Measurements from ENCODE around the gene CNRIP1. TPM values are rescaled to one million over a fixed set of nuclear protein-coding genes. Genes with fewer than 3 reads are reported as not detected.

CNRIP1 gene
- total RNA-seq, 1 donor from 2014 or later = 8.0 TPM

DNA sequence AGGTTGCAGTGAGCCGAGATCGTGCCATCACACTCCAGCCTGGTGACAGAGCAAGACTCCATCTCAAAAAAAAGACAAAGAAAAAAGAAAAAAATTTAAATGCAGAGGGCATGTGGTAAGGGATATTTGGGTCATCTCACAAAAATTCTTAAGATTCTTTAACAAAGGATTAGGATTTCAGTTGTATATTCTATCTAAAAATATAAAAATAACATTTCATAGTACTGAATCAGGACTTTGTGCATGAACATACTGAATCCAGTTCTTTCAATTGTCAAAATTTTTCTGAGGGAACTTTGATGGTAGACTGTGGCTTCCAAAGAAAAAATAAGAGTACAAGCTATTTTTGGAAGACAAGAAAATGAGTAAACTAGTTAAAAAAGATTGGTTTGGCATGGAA is 60.9 kb downstream of the CNRIP1 start:
- H3K4me3 ChIP-seq = no peak overlapping the region
- TF ChIP-seq, protein P1, sequence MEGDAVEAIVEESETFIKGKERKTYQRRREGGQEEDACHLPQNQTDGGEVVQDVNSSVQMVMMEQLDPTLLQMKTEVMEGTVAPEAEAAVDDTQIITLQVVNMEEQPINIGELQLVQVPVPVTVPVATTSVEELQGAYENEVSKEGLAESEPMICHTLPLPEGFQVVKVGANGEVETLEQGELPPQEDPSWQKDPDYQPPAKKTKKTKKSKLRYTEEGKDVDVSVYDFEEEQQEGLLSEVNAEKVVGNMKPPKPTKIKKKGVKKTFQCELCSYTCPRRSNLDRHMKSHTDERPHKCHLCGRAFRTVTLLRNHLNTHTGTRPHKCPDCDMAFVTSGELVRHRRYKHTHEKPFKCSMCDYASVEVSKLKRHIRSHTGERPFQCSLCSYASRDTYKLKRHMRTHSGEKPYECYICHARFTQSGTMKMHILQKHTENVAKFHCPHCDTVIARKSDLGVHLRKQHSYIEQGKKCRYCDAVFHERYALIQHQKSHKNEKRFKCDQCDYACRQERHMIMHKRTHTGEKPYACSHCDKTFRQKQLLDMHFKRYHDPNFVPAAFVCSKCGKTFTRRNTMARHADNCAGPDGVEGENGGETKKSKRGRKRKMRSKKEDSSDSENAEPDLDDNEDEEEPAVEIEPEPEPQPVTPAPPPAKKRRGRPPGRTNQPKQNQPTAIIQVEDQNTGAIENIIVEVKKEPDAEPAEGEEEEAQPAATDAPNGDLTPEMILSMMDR (IDR thresholded peaks at IDR 0.05; ENCODE audit: borderline replicate concordance) = no peak
- no peak overlapping the region for H3K27ac ChIP-seq (replicated peaks)
- H3K4me1 ChIP-seq = peaks cover 11% of the 10 kb centered on the region
- no peaks in the 10 kb centered on the region for H3K36me3 ChIP-seq
- no peak for DNase-seq
- H3K9me3 ChIP-seq (replicated peaks) = no peaks in the 10 kb centered on the region
- no peaks in the 10 kb centered on the region for H3K27me3 ChIP-seq (ENCODE audit: low read depth)
- intact Hi-C loops (cut with micrococcal nuclease) = no loop called here

DNA sequence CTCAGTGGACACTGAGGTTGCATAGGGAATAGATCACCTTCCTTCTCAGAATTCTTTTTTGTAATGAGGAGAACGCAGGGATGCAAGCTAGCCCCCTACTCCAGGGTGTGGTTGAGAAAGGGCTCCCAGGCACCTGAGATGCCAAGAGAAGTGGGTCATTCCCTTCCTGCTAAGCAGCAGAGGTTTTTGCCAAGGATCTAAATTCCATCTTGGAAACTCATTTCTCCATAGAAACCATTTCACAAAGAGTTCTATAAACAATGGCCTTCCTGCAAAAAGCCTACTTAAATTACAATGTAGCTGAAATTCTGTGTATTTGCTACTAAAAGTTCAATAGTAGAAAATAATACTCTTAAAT is 63.7 kb downstream of the CNRIP1 start:
- no peaks in the 10 kb centered on the region for H3K27me3 ChIP-seq (ENCODE audit: low read depth)
- TF ChIP-seq, protein P1 (IDR thresholded peaks at IDR 0.05; ENCODE audit: borderline replicate concordance) = no peak
- intact Hi-C loops (cut with micrococcal nuclease) = no loop called here
- peaks cover 20% of the 10 kb centered on the region for H3K4me1 ChIP-seq
- H3K27ac ChIP-seq (replicated peaks) = peak overlapping the region; percentile 12
- H3K9me3 ChIP-seq (replicated peaks) = no peaks in the 10 kb centered on the region
- no peaks in the 10 kb centered on the region for H3K36me3 ChIP-seq
- H3K4me3 ChIP-seq = no peak overlapping the region
- no peak for DNase-seq

DNA sequence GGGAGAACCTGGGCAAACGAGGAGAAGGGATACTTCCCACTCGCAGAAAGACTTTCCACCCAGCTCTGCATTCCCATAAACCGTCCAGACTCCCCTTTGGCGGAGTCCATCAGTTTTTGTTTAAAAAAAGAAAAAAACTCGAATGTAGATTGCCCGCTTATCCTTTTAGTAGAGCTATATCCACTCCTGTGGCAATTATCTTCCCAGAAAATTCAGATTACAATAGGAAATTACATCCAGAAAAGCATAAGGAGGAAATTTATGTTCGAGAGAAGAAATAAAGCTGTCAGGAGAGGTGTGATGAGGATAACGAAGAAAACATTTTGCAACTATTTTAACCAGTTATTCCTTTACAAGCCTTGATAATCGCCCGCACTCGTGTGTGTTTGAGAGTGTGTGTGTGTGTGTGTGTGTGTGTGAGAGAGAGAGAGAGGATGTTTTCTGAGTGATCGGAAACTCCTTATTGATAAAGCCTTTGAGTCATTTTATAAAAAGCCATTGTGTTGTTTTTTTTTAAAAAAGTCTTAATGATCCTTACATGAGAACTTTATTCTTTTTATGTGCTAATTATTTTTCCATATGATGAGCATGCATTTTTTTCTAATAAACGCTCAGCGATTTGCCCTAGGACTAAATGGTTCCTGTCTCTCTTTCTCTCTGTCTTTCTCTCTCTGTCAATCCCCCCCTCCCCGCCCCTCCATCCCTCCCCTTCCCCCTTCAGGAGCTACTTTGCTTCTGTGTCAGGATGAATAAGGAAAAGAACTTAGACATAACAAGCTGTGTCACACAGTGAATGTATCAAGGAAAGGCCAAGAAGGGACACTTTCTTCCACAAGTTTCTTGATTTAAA is 66.3 kb downstream of the CNRIP1 start:
- H3K9me3 ChIP-seq (replicated peaks) = no peaks in the 10 kb centered on the region
- H3K27me3 ChIP-seq (ENCODE audit: low read depth) = no peaks in the 10 kb centered on the region
- intact Hi-C loops (cut with micrococcal nuclease) = no loop called here
- peak overlapping the region; percentile 97 for H3K27ac ChIP-seq (replicated peaks)
- peak overlapping the region; percentile 85 for H3K4me3 ChIP-seq
- peaks cover 46% of the 10 kb centered on the region for H3K4me1 ChIP-seq
- H3K36me3 ChIP-seq = no peaks in the 10 kb centered on the region
- TF ChIP-seq, protein P1 (IDR thresholded peaks at IDR 0.05; ENCODE audit: borderline replicate concordance) = no peak
- no peak for DNase-seq

DNA sequence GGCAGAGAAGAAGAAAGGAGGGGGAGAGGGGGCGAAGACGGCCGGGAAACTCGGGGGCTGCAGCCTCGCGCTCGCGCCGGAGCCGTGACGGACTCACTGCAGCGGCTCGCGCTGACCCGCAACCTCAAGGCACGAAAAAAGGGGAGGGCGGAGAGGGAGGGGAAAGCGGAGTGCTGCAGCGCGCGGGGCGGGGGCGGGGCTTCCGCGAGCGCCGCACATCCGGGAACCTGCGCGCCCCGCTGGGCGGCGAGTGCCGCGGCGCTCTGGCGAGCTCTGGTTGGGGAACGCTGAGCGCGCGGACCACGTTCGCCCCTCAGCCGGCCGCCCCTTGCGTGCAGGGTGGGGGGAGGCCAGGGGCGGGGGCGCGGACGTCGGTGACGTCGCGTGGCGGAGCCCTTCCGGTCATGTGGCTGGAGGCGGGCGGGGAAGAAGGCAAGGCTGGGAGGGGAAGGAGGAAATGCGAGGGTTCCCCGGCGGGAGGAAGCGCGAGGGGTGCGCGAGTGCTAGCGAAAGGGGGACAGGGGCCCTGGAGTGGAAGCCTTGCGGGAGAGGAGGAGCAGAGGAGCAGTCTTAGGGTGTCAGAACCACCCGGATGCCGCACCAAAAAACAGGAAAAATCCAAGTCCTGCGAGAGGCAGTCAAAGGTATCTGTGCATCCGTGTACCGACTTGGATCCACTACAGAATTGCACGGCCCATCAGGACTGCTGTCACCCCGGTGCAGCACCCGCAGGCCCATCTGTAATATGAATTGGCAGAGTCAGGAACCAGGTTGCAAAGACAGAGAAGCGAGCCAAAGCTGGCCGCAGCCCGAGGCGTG is 67.1 kb downstream of the CNRIP1 start, which contains the start of gene PPP3R1:
TSS of gene PPP3R1 (minus strand) at position 133 of the 819 bp plus-strand sequence. CDS start 405 bp downstream, outside the sequence.
- TF ChIP-seq, protein P1 (IDR thresholded peaks at IDR 0.05; ENCODE audit: borderline replicate concordance) = no peak
- Histone ChIP-seq H3K36me3 (no peaks in the 10 kb centered on the region), H3K27ac (replicated peaks) (peak within 1 kb of the TSS; percentile 97), H3K4me1 (peaks cover 54% of the 10 kb centered on the region), H3K4me3 (peak within 1 kb of the TSS; percentile 85), H3K9me3 (replicated peaks) (no peaks in the 10 kb centered on the region), H3K27me3 (ENCODE audit: low read depth) (no peaks in the 10 kb centered on the region)
- intact Hi-C loops (cut with micrococcal nuclease) = no loop called here
- DNase-seq = peak; percentile 96

DNA sequence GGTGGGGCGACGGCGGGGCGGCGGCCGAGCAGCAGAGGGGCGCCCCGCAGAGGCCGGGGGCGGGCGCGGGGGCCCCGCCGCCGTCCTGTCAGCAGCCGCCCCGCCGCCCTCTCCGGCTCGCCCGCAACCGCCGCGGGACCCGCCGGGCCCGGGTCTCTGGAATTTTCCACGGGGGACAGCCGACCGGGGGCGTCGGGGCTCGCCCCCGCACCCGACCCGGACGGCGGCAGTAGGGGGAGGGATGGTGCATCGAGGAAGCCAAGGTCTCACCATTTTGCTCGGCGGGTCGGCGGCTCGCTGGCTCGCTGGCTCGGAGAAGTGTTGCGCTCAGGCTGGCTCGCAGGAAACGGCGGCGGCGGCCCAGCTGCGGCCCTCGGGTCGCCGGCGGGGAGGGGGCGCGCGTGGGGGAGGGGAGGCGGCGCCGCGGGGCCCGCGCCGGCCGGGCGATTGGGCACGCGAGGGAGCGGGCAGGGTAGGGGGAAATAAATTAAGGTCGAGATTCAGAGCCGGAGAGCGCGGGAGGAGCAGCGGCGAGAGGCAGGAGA is 67.8 kb downstream of the CNRIP1 start:
- H3K36me3 ChIP-seq = no peaks in the 10 kb centered on the region
- intact Hi-C loops (cut with micrococcal nuclease) = no loop called here
- peaks cover 61% of the 10 kb centered on the region for H3K4me1 ChIP-seq
- peak; percentile 41 for DNase-seq
- no peaks in the 10 kb centered on the region for H3K27me3 ChIP-seq (ENCODE audit: low read depth)
- peak overlapping the region; percentile 85 for H3K4me3 ChIP-seq
- TF ChIP-seq, protein P1 (IDR thresholded peaks at IDR 0.05; ENCODE audit: borderline replicate concordance) = no peak
- no peaks in the 10 kb centered on the region for H3K9me3 ChIP-seq (replicated peaks)
- peak overlapping the region; percentile 97 for H3K27ac ChIP-seq (replicated peaks)

Measured in left ventricle myocardium inferior (tissue), 1 donor.